GM10248 (cell line): ENCODE measurements around the gene MGRN1.

Source experiments
- CTCF ChIA-PET: fragments of 300-600 bp; sonication (Branson Sonifier 250); formaldehyde crosslinking; extraction: SDS; loops from one replicate; lab custom pipeline; 2021; ENCODE audit warnings: antibody characterized with exemption; lab: Yijun Ruan, JAX
- POLR2A ChIA-PET: fragments of 350-650 bp; sonication (Branson Sonifier 250); formaldehyde crosslinking; extraction: SDS; loops from one replicate; lab custom pipeline; 2020; ENCODE audit warnings: antibody characterized with exemption; lab: Yijun Ruan, JAX
- DNase-seq: peaks from one replicate; pipeline ENCODE4 v3.0.0; 2012; ENCODE audit errors: extremely low spot score
- TF ChIP-seq, protein P1 (sequence below): IDR thresholded peaks from 2 replicates; pipeline ENCODE4 v1.5.1; 2012; ENCODE audit warnings: mild to moderate bottlenecking, low read depth; ENCODE audit errors: extremely low read depth, missing control alignments, control extremely low read depth

Gene MGRN1

DNA sequence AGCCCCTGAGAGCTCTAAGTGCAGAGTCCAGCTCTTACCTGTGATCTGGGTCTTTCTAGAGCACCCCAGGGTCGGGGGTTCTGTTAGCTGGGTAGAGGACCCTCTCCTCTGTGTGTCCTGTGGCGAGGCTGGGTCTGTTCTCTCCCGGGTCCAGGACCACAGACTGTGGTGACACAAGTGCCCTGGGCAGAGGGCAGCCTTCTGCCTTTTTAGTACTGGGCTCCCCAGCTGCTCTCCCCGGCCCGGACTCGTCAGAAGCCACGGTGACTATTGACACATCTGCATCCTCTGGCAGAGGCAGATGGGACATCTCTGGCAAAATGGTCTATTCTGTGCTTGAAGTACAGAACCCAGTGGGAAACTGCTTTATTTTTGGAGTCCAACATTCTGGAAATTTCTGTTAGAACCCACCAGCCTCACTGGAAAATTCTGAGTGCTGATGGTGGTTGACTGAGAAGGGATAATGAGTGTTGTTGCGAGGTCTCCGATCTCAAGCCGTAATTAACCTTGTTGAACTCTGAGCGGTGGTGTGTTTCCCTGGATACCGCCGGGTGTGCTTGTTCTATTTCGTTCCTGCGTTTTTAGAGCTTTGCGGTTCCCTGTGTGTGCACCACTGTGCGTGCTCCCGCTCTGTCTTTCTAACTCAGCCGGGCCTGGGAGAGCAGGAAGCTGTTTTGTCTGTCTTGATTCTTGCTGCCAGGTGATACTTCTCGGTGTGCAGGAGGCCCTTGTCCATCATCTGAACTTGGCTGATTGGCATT is 42.8 kb downstream of the MGRN1 start:
- TF ChIP-seq, protein P1, sequence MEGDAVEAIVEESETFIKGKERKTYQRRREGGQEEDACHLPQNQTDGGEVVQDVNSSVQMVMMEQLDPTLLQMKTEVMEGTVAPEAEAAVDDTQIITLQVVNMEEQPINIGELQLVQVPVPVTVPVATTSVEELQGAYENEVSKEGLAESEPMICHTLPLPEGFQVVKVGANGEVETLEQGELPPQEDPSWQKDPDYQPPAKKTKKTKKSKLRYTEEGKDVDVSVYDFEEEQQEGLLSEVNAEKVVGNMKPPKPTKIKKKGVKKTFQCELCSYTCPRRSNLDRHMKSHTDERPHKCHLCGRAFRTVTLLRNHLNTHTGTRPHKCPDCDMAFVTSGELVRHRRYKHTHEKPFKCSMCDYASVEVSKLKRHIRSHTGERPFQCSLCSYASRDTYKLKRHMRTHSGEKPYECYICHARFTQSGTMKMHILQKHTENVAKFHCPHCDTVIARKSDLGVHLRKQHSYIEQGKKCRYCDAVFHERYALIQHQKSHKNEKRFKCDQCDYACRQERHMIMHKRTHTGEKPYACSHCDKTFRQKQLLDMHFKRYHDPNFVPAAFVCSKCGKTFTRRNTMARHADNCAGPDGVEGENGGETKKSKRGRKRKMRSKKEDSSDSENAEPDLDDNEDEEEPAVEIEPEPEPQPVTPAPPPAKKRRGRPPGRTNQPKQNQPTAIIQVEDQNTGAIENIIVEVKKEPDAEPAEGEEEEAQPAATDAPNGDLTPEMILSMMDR = no peak
- CTCF ChIA-PET = no interaction called here
- no peak for DNase-seq
- POLR2A ChIA-PET = no interaction called here

DNA sequence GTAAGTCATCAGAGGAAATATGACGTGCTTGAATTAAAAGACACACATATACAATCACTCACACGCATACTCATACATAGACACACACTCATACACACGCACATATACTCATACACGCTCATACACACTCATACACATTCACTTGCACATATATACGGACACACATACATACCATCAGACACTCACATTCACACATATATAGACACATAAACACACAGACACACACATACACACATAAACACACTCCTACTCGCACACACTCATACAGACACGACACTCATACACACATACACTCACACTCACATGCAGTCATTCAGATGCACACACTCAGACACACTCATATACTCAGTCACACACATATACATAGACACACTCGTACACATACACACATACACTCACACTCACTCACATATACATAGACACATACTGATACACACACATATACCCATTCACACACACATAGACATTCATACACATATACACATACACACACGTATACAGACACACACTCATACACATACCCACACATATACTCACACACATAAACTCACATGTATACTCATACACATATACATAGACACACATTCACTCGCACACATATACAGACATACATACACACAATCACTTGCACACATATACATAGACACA is 43.8 kb downstream of the MGRN1 start:
- ChIA-PET CTCF (interaction anchor here (2.3 kb wide), 1 partner anchor 18 kb away, joined by 13 read pairs; no protein-coding TSS in a partner anchor), POLR2A (no interaction called here)
- DNase-seq = no peak
- TF ChIP-seq, protein P1 = no peak

DNA sequence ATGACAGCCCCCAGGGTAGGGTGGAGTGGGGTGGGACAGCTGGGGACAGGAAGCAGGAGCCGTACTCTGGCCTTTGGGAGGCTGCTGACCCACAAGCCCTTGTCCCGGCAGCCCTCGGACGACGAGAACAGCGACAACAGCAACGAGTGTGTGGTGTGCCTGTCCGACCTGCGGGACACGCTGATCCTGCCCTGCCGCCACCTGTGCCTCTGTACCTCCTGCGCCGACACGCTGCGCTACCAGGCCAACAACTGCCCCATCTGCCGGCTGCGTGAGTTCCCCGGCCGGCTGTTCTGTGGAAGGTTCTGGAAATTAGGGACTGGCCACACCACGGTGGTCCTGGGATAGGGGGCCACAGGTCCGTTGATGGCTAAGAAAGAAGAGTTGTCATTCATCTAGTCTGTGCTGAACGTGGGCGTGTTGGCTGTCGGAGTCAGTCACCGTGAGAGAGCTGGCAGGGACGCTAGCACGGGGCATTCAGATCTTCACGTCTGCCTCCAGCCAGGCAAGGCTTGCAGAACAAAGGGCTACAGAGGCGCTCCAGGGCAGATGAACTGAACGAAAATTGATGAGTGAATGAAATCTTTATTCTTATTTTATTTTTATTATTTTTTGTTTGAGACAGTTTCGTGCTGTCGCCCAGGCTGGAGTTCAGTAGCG is 48.9 kb downstream of the MGRN1 start:
- ChIA-PET CTCF (no interaction called here), POLR2A (no interaction called here)
- no peak for DNase-seq
- TF ChIP-seq, protein P1 = no peak

DNA sequence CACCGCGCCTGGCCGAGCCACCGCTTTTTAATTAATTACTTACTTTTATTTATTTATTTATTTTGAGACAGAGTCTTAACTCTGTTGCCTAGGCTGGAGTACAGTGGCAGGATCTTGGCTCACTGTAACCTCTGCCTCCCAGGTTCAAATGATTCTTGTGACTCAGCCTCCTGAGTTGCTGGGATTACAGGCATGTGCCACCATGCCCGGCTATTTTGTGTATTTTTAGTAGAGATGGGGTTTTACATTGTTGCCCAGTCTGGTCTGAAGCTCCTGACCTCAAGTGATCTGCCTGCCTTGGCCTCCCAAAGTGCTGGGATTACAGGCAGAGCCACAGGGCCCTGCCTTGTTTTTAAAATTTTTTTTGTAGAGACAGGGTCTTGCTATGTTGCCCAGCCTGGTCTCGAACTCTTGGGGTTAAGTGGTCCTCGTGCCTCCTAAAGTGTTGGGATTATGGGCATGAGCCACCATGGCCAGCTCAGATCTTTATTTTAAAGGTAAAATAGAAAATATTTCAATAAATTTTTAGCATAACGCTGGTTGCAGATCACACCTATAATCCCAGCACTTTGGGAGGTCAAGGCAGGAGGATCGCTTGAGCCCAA is 50.4 kb downstream of the MGRN1 start:
- DNase-seq = no peak
- CTCF ChIA-PET = no interaction called here
- POLR2A ChIA-PET = no interaction called here
- TF ChIP-seq, protein P1 = no peak

DNA sequence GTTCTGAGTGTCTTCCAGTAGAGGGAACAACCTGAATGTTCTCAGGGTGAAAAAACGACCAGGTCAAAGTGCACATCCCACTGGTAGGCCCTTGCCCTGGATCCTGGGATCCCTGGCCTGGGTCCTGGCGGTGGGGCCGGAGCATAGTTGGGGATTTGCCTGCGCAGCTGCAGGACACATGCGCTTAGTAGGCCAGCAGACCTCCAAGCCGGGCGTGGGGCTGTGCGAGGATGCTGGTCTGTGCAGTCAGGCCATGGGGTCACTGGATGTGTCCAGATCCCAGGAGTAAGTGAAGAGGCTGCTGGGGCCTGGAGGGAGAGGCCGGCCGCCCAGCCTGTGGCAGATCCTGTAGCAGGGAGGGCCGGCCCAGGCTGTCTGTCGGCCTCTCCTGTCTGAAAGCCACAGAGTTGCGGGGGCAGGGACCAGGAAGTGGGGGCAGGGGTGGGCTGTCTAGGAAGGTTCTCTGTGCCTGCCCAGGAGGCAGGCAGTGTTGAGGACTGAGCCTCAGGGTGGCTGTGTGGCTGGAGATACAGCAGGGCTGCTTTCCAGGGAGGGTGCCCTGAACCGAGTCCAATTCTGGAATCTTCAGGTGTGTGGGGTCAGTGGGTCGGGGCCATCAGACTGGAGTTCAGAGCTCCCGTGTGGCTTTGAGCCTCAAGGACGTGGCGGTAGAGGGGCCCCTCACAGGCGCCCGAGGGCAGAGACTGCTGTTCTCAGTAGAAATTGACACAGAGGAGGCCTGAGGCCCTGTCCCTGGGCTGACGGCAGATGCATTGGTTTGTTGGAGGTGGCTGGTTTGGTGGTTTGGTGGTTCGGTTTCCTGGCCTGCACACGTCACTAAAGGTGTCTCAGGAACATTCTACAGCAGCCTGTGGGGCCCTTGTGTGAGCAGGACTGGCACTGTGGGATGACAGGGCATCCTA is 51.5 kb downstream of the MGRN1 start:
- TF ChIP-seq, protein P1 = no peak
- ChIA-PET CTCF (interaction anchor here (1.1 to 2.1 kb wide), 2 partner anchors 20 to 25 kb away, joined by 3 to 11 read pairs; no protein-coding TSS in a partner anchor), POLR2A (interaction anchor here (1.0 kb wide), 1 partner anchor 58 kb away, joined by 3 read pairs; the partner anchor contains the start of gene DNAAF8)
- no peak for DNase-seq
